Endothelial cell of umbilical vein (primary cell): ENCODE measurements around the gene SLC1A1. TPM values are rescaled to one million over a fixed set of nuclear protein-coding genes. Genes with fewer than 3 reads are reported as not detected.
"Not testable (repeated sequence)": the region's sequence is repeated elsewhere in the genome, so short reads cannot be mapped to it uniquely, and the experiment has no call there.

Experiments used
- BruUV-seq: library from RNA; stranded (reverse); fragments of 400-500 nt; replicated peaks from 2 replicates; lab custom pipeline; 2021; lab: Mats Ljungman, UMichigan
- CTCF ChIA-PET: fragments of 300-600, 350-600 bp; sonication (Branson Sonifier 250); formaldehyde crosslinking; loops from one replicate; lab custom pipeline; 2021; ENCODE audit warnings: antibody characterized with exemption, inconsistent platforms; lab: Charles Lee
- POLR2A ChIA-PET: fragments of 300-600, 350-600 bp; sonication (Branson Sonifier 250); formaldehyde crosslinking; loops from one replicate; lab custom pipeline; 2021; ENCODE audit warnings: antibody characterized with exemption, inconsistent platforms; lab: Charles Lee
- DNase-seq: peaks from one replicate; pipeline ENCODE4 v3.0.0-alpha.2; 2011; ENCODE audit warnings: low read depth, low spot score
- FAIRE-seq: peaks from 2 replicates; lab custom pipeline; 2011; peaks lifted over from hg19 to GRCh38; lab: Jason Lieb, UNC
- H2AFZ ChIP-seq: 2 replicates; pipeline ENCODE4 v1.6.0; 2012; ENCODE audit warnings: low read depth, low read length, control low read depth, inconsistent platforms
- H3K27ac ChIP-seq: 2 replicates; pipeline ENCODE4 v1.5.1; 2011; ENCODE audit warnings: low read depth, mild to moderate bottlenecking, control low read depth, low read length, moderate library complexity; ENCODE audit not compliant: insufficient read depth
- H3K27me3 ChIP-seq, 2 experiments: 2 replicates each; pipeline versions ENCODE4 v1.6.0 to v1.6.1; 2011; ENCODE audit warnings: low read length in 2 of 2, mixed read lengths in 1 of 2; ENCODE audit not compliant: control insufficient read depth in 2 of 2, insufficient read depth in 2 of 2
- H3K36me3 ChIP-seq, 2 experiments: 2 replicates in 1 of 2; 3 replicates in 1 of 2; pipeline ENCODE4 v1.5.1; 2011; ENCODE audit warnings: low read length in 2 of 2, mild to moderate bottlenecking in 1 of 2, moderate library complexity in 1 of 2; ENCODE audit not compliant: control insufficient read depth in 2 of 2, insufficient read depth in 2 of 2; ENCODE audit errors: extremely low read depth in 1 of 2
- H3K4me1 ChIP-seq: 3 replicates; pipeline ENCODE4 v1.5.1; 2011; ENCODE audit warnings: mild to moderate bottlenecking, low read length; ENCODE audit not compliant: control insufficient read depth, insufficient read depth; ENCODE audit errors: extremely low read depth
- H3K4me2 ChIP-seq: 2 replicates; pipeline ENCODE4 v1.6.1; 2011; ENCODE audit warnings: low read length, control low read depth, mixed read lengths; ENCODE audit not compliant: insufficient read depth
- H3K4me3 ChIP-seq, 3 experiments: fragments of 200-600 bp in 1 of 3; sonication (generic), shearing (Covaris generic) in 1 of 3; replicated peaks in 1 of 3; 2 replicates each; pipeline ENCODE4 v1.5.1; 2011 to 2016; ENCODE audit warnings: control low read depth in 3 of 3, low read length in 3 of 3, mild to moderate bottlenecking in 2 of 3, inconsistent platforms in 1 of 3, low read depth in 1 of 3, moderate library complexity in 1 of 3; ENCODE audit not compliant: insufficient read depth in 1 of 3
- H3K79me2 ChIP-seq: 2 replicates; pipeline ENCODE4 v1.6.0; 2012; ENCODE audit warnings: low read length, inconsistent platforms; ENCODE audit not compliant: control insufficient read depth, insufficient read depth
- H3K9ac ChIP-seq: replicated peaks from 2 replicates; pipeline ENCODE3; 2011; ENCODE audit warnings: low read length, control low read depth; ENCODE audit not compliant: insufficient read depth; ENCODE audit errors: extremely low read depth
- H3K9me1 ChIP-seq: replicated peaks from 3 replicates; pipeline ENCODE4 v1.6.0; 2011; ENCODE audit warnings: mild to moderate bottlenecking, low read length; ENCODE audit not compliant: control insufficient read depth, insufficient read depth; ENCODE audit errors: extremely low read depth
- H3K9me3 ChIP-seq: replicated peaks from 2 replicates; pipeline ENCODE4 v1.5.1; 2012; ENCODE audit warnings: low read length, inconsistent platforms; ENCODE audit not compliant: control insufficient read depth, insufficient read depth
- H4K20me1 ChIP-seq: replicated peaks from 2 replicates; pipeline ENCODE3; 2011; ENCODE audit warnings: mild to moderate bottlenecking, low read length; ENCODE audit not compliant: control insufficient read depth, insufficient read depth; ENCODE audit errors: extremely low read depth
- EZH2 ChIP-seq: IDR thresholded peaks from 2 replicates; pipeline ENCODE4 v1.6.1; 2012; ENCODE audit warnings: borderline replicate concordance, low read depth, mild to moderate bottlenecking, moderate library complexity, low read length, inconsistent platforms; ENCODE audit not compliant: severe bottlenecking
- FOS ChIP-seq: IDR thresholded peaks from 2 replicates; pipeline ENCODE4 v1.6.1; 2011; ENCODE audit warnings: mild to moderate bottlenecking, low read length, moderate library complexity, borderline replicate concordance; ENCODE audit not compliant: insufficient read depth
- JUN ChIP-seq: IDR thresholded peaks from 2 replicates; pipeline ENCODE4 v1.6.1; 2011; ENCODE audit warnings: borderline replicate concordance, low read depth; ENCODE audit not compliant: insufficient read length, insufficient read depth
- POLR2A ChIP-seq: IDR thresholded peaks from 2 replicates; pipeline ENCODE4 v1.6.1; 2012; ENCODE audit warnings: low read depth, mild to moderate bottlenecking, control low read depth, low read length
- POLR2AphosphoS5 ChIP-seq: IDR thresholded peaks from 2 replicates; pipeline ENCODE4 v1.6.1; 2012; ENCODE audit warnings: low read depth, mild to moderate bottlenecking, control low read depth, low read length, moderate library complexity; ENCODE audit not compliant: insufficient read depth
- dilution Hi-C: fragments of 300-500 bp; cut with MboI; formaldehyde crosslinking; loops from one replicate; pipeline ENCODE4 v1.15.0; 2019; ENCODE audit warnings: low sequenced_read_pairs; ENCODE audit not compliant: extremely low pct_ligation_motif_present
- intact Hi-C: fragments of 100-400 bp; cut with micrococcal nuclease; formaldehyde crosslinking; loops from one replicate; pipeline ENCODE4 v1.10.0; 2022
- polyA plus RNA-seq, 4 experiments: library from polyadenylated mRNA; depleted of rRNA in 3 of 4; stranded (reverse) in 3 of 4; unstranded in 1 of 4; fragments of >200 nt; gene quantifications; 2 replicates each; pipeline versions ENCODE4 v1.2.1 to v1.2.3, GENCODE V29; 2011 to 2012; ENCODE audit warnings: missing spikeins in 1 of 4
- total RNA-seq: library from RNA; stranded (reverse); gene quantifications from 2 replicates; pipeline ENCODE4 v1.2.3, GENCODE V29; 2021

The SLC1A1 gene
- total and polyA plus RNA-seq, 2 donors (not counting 3 experiments of a cell fraction or from before 2014, with no cell fraction given): 5.8 to 8.3 TPM

DNA sequence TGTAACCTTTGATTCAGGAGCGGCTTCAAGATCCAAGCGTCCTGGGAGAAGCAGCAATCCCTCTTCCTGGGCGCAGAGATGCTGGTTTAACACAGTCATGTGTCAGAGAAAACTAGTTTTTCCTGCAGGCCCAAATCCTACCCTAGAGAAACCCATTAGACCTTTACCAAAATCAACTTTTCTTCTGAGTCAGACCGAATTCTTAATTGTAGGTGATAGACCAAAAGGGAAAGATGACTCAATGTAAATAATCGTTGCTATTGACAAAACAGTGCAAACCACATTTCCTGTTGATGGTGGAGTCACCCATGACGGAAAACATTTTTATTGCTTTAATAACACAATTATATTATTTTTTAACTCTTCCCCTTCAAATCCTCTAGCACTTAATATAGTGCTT, 40.1 kb downstream of the SLC1A1 start:
- DNase-seq: peak; percentile 80
- peaks cover 26% of the 10 kb centered on the region for H3K4me1 ChIP-seq
- H3K4me3 ChIP-seq: peak overlapping the region in 1 of 3 experiments; percentile 28
- peak overlapping the region; percentile 79 for H3K9ac ChIP-seq
- no peaks in the 10 kb centered on the region for H3K9me1 ChIP-seq
- no peaks in the 10 kb centered on the region for H3K79me2 ChIP-seq
- H2AFZ ChIP-seq: peak overlapping the region; percentile 48
- no peaks in the 10 kb centered on the region for H3K27me3 ChIP-seq
- intact Hi-C loops (loop anchor here (1.0 to 2.0 kb wide), 5 partner anchors 11 to 66 kb away; no protein-coding TSS in a partner anchor), dilution Hi-C loops (no loop called here)
- H3K27ac ChIP-seq: peak overlapping the region; percentile 96
- peak; percentile 96 for TF ChIP-seq JUN
- TF ChIP-seq FOS: peak; percentile 86
- peak; percentile 19 for TF ChIP-seq POLR2A
- TF ChIP-seq POLR2AphosphoS5: peak; percentile 84
- no peak for TF ChIP-seq EZH2
- H3K36me3 ChIP-seq: no peaks in the 10 kb centered on the region
- peak; percentile 64 for FAIRE-seq
- H3K4me2 ChIP-seq: peak overlapping the region; percentile 80
- no TSS peak for BruUV-seq
- POLR2A ChIA-PET: no interaction called here
- H4K20me1 ChIP-seq: no peaks in the 10 kb centered on the region
- CTCF ChIA-PET: interaction anchor here (1.0 kb wide), 2 partner anchors 19 to 75 kb away, joined by 3 read pairs; no protein-coding TSS in a partner anchor
- no peaks in the 10 kb centered on the region for H3K9me3 ChIP-seq

DNA sequence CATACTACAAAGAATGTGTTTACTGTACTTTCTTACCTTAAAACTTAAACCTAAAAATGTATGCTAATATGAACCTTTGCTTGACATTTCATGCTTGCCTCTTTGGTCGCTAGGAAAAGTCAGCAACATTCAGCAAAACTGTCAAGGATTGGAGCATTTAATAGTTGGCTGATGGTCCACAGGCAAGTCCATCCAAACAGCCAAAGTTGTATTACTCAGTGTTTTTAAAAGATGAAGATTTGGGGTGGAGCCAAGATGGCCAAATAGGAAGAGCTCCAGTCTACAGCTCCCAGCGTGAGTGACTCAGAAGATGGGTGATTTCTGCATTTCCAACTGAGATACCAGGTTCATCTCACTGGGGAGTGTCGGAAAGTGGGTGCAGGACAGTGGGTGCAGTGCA, 40.6 kb downstream of the SLC1A1 start:
- Histone ChIP-seq H3K9ac (peak overlapping the region; percentile 63), H3K27ac (peak overlapping the region; percentile 96), H3K4me2 (peak overlapping the region; percentile 80), H3K4me3 (peak overlapping the region in 1 of 3 experiments; percentile 28), H3K4me1 (peaks cover 26% of the 10 kb centered on the region)
- H3K9me1 ChIP-seq, POLR2A ChIA-PET, H4K20me1 ChIP-seq, BruUV-seq, H2AFZ ChIP-seq, dilution Hi-C loops, FAIRE-seq, H3K27me3 ChIP-seq, H3K36me3 ChIP-seq, H3K9me3 ChIP-seq, H3K79me2 ChIP-seq: not testable (repeated sequence)
- CTCF ChIA-PET: interaction anchor here (1.0 kb wide), 2 partner anchors 18 to 74 kb away, joined by 3 read pairs; no protein-coding TSS in a partner anchor
- DNase-seq: peak; percentile 58
- peak; percentile 22 for TF ChIP-seq POLR2A
- intact Hi-C loops: loop anchor here (1.0 to 2.0 kb wide), 5 partner anchors 10 to 65 kb away; no protein-coding TSS in a partner anchor
